Stimulated activated CD8-positive, alpha-beta memory T cell treated with anti-CD3 and anti-CD28 coated beads, Interleukin-4, amount 100 ng/mL, for 48 hours (primary cell): Measurements from ENCODE around the gene TMEM86B.

ENCODE experiments used
- DNase-seq: peaks from one replicate; pipeline ENCODE4 v3.0.0-alpha.2; 2020

Gene TMEM86B

DNA sequence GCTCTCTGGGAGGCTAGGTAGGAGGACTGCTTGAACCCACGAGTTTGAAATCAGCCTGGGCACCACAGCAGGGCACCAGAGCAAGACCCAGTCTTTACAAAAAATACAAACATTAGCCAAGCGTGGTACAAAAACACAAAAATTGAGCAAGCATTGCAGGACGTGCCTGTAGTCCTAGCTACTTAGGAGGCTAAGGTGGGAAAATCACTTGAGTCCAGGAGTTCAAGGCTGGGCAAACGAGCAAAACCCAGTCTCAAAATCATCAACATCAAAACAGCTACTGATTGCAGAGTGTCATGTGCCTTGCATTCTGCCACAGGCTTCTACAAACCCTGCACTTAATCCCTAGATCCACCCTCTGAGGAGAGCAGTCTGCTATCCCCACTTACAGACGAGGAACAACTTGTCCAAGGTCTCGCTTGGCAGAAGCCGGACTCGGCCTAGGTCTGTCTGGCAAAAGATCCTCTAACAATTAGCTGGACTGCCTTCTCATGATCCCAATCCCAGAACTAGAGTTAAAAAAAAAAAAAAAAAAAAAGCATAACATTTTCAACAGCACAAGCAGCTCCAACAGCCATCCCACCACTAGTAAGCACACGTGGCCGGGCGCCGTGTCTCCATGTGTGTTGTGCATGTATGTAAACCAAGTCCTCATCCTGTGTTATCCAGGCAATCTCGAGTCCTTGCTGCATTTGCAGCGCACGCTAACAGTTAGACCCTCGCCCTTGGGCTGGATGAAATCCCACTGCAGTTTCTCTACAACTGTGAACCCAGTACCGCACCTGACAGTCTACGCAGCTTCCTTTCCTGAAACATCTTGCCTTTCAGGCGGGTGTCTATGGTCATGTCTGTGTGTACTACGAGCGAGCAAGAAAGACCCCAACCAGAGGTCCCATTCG lies 28.2 kb upstream of the TMEM86B start:
- DNase-seq: peak; percentile 45

DNA sequence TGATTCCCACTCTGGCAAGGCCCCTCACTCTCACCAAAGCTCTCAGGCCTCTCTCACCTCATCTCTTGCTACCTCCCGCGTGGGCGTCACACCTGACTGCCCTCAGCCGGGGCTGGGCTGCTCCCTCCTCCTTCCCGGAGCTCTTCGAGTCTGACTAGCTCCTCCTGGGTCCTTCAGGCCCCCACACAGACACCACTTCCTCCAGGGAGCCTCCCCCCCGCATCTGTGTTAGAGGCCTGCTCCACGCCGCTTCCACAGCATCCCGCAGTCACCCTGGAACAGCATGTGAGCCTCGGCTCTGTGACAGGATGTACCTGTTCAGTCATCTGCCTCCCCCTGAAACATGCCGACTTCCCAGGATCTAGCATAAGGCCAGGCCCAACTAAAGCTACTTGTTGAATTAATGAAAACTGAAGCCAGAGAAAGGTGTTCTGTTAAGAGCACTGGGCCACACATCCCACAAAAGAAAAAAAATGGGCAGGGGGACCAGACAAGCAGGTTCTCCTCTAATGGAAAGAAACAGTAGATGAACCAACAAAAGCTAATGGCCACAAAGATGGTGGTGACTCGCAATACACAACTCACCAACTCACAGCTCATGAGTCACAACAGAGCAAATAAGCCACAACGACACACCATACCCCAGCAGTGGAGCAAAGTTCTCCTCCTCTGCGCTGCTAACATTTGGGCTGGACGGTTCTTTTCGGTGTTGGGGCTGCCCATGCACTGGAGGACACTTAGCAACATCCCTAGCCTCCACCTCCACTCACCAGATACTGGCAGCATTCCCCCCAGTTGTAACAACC lies 27.3 kb upstream of the TMEM86B start:
- peak; percentile 73 for DNase-seq

DNA sequence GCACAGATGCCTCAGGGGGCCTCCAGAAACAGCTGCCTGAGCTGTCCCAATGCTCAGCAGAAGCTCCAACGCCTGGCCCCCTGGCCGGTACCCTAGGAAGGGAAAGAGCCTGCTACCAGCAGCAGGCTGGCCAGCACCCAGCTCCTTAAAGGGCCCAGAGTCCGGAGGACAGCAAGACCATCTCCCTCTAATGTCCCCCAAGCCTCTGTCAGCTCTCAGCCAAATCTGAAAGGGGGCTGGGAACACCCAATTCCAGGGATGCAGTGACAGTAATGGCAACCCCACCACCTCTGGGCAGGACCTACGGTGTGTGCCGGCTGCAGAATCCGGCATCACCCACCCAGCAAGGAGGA lies 26.0 kb upstream of the TMEM86B start:
- DNase-seq: no peak

- peak; percentile 72 for DNase-seq
These were observed 25.5 kb upstream of the TMEM86B start for GRCh38 chr19:55253842-55254624.

GRCh38 chr19:55252760-55253663 lies 24.4 kb upstream of the TMEM86B start:
- DNase-seq: peak; percentile 32

DNA sequence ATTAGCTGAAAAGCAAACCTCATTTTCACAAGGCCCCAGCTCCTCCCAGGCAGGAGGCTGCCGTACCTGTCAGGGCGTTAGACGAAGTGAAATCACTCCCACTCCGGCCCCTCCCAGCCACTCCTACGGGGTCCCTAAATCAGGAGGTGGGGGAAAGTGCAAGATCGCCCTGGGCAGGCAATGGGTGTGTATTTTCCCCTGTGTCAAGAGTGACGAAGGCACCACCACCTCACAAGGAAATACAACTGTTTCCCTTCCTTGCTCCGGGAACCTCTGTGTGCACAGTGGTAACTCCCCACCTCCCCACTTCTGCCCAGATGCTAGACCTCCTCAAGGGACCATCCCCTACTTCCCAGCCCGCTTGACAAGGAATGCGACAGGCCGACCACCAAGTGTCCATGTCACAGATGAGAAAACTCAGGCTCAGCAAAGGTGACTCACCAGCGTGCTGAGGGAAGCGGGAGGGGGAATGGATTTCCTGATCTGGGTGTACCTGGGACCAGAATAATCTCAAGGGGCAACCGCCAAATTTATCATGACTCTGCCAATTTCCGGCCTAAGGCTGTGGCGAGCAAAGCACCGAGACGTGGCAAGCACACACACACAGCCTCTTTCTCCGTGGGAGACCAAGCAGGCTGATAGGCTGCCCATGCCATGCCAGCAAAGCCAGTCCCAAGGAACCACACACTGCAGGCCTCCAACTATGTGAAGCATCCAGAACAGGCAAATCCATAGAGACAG lies 22.9 kb upstream of the TMEM86B start:
- peak; percentile 65 for DNase-seq

- DNase-seq: no peak
These were observed 21.9 kb upstream of the TMEM86B start for GRCh38 chr19:55250262-55251036.

DNA sequence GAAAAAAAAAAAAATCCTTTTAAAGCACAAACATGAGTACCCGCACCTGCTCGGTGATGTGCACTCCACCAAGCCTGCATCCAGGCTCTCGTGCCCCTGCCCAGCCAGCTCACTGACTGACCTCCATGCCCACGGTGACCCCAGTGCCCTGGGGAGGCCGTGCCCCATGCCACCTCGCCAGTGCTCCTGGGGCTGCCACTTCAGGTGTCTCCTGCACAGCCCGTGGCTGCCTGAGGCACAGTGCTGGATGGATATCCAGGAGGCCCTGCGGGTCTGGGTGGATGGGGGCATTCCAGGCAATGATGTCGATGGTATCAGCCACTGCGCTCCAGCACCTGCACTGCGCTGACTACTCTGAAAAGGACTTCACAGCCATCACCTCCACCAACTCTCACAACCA lies 21.3 kb upstream of the TMEM86B start:
- DNase-seq: no peak

GRCh38 chr19:55248704-55249103 lies 20.1 kb upstream of the TMEM86B start:
- no peak for DNase-seq

DNA sequence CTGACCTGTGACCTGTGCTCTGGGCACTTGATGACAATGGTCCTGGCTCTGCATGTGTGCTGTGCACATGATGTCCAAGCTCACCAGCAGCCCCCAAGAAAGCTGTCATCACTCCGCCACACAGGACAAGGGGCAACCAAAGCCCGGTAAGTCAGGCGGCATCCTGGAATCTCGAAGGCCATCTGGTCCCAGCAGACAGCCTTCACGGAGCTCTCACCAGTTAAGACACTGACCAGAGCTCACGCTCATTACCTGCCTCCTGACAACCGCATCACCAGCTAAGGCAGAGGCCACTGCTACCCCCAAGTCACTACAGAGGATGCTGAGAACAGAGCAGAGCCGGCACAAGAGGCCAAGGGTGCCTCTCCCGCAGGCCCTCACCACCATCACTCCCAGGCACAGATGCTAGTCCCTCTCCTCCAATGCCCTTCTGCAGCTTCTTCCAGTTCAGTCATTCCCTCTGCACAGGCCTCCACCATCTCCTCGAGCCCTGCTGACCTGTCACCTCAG lies 19.7 kb upstream of the TMEM86B start:
- no peak for DNase-seq

- DNase-seq: no peak
These were observed 19.1 kb upstream of the TMEM86B start for GRCh38 chr19:55247621-55248099.

GRCh38 chr19:55246462-55247451 lies 18.2 kb upstream of the TMEM86B start:
- no peak for DNase-seq

- DNase-seq: no peak
These were observed 16.8 kb upstream of the TMEM86B start for GRCh38 chr19:55245236-55245904.

GRCh38 chr19:55244004-55244680 lies 15.6 kb upstream of the TMEM86B start:
- DNase-seq: no peak

DNA sequence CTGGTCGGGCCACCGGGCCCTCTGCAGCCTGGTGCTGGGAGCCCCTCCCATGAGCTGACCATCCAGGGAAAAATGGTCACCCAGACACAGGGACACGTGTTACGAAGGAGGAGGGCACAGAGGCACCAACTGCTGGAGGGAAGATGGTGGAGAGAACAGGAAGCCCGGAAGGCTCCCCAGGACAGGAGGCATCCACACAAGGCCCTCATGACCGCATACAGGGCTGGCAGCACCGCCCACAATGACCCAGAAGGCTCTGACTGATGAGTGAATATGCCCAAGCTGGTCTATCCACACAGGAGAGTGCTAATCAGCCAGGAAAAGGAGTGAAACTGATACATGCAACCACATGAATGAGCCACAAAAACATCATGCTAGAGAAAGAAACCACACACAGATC lies 14.0 kb upstream of the TMEM86B start:
- DNase-seq: no peak

DNA sequence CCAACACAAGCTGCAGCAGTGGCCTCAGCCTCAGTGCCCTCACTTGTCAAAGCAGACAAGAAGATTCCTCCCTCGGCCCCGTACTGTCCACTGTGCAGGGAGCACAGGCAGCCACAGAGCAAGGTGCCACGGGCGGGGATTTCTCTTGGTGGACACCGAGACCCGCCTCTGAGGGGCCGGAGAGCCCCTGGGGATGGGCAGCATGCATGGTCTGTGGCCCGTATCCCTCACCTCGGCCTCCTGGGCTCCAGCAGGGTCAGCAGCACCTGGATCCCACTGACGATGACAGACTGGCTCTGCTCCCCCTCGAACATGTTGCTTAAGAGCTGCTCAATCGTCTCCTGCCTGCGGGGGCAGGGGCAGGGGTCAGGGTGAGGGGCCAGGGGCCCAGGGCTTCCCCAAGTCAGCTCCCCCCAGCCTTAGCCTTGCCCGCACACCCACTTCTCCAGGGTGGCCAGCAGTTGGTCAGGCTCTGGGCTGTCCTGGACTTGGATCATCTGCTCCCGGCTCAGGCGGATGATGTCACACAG lies 13.4 kb upstream of the TMEM86B start:
- no peak for DNase-seq

DNA sequence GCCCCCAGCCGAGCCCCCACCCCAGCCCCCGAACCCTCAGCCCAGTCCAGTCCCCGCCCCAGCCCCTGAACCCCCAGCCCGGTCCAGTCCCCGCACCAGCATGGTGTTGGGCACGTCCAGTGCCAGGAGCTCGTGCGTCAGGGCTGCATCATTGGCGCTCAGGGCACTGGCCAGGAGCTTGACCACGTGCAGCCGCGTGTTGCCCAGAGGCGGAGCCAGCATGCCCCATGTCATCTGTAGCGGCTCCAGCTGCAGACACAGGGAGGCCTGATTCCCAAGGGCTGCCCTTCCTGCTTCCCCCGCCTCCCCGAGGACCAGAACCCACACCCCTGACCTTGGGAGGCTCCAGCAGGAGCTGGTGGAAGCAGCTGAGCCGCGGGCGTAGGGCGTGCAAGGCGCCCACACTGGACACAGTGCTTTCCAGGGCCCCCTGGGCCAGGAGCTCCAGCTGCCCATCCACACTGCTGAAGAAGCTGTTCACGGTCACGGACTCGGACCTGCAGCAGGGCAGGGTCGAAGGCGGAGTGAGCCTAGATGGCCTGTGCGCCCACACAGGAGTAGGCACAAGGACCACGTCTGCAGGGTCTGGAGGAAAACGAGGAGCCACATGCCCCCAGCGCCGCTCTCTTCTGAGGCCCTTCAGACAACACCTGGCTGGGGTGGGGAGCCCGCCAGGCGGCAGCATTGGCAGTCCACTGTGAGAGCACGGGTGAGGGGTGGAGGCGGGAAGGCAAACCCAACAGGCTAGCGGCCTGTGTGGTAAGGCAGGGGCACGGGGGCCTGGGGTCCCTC lies 12.8 kb upstream of the TMEM86B start:
- DNase-seq: no peak
